B cell (primary cell): ENCODE data around the gene PYHIN1. TPM values are rescaled to one million over a fixed set of nuclear protein-coding genes. Genes with fewer than 3 reads are reported as not detected.
"Not testable (repeated sequence)": the region's sequence is repeated elsewhere in the genome, so short reads cannot be mapped to it uniquely, and the experiment has no call there.

Source experiments
- ATAC-seq: fragments of 200-7000 bp; cut with Tn5 transposase; one replicate; pipeline ENCODE4 v1.10.0; 2021; ENCODE audit warnings: low read depth, mild to moderate bottlenecking, moderate number of reproducible peaks, moderate library complexity
- CTCF ChIA-PET: fragments of 350-600 bp; sonication (Branson Sonifier 250); formaldehyde crosslinking; loops from one replicate; lab custom pipeline; 2021; ENCODE audit warnings: antibody characterized with exemption, inconsistent platforms; lab: Charles Lee
- POLR2A ChIA-PET: fragments of 350-600 bp; sonication (Branson Sonifier 250); formaldehyde crosslinking; loops from one replicate; lab custom pipeline; 2021; ENCODE audit warnings: antibody characterized with exemption; lab: Charles Lee
- DNase-seq: peaks from one replicate; pipeline ENCODE4 v3.0.0; 2013
- H2AFZ ChIP-seq: 2 replicates; pipeline ENCODE4 v1.6.1; 2012; ENCODE audit warnings: mild to moderate bottlenecking, low read depth, low read length; ENCODE audit not compliant: insufficient read depth, poor library complexity, severe bottlenecking
- H3K27ac ChIP-seq, 2 donors: 1 replicate in 1 of 2; 2 replicates in 1 of 2; pipeline ENCODE4 v1.5.1; 2012 to 2013; ENCODE audit warnings: low read length in 2 of 2, mild to moderate bottlenecking in 2 of 2, moderate library complexity in 1 of 2
- H3K27me3 ChIP-seq, 4 experiments: fragments of 200-600 bp in 1 of 4; sonication (generic) in 1 of 4; replicated peaks in 1 of 4; 1 replicate in 2 of 4; 2 replicates in 2 of 4; pipeline versions ENCODE4 v1.6.1 to v1.7.0; 2013 to 2016; ENCODE audit warnings: low read length in 3 of 4, mild to moderate bottlenecking in 2 of 4, mixed read lengths in 1 of 4, moderate library complexity in 1 of 4; ENCODE audit not compliant: insufficient read depth in 4 of 4, control insufficient read depth in 3 of 4; ENCODE audit errors: control extremely low read depth in 1 of 4
- H3K36me3 ChIP-seq, 2 experiments: replicated peaks in 1 of 2; 1 replicate in 1 of 2; 2 replicates in 1 of 2; pipeline versions ENCODE4 v1.6.1 to v1.7.1; 2013; ENCODE audit warnings: low read length in 1 of 2; ENCODE audit not compliant: insufficient read depth in 2 of 2, control insufficient read depth in 1 of 2; ENCODE audit errors: control extremely low read depth in 1 of 2, extremely low read depth in 1 of 2
- H3K4me1 ChIP-seq, 2 donors: fragments of 200-600 bp in 1 of 2; sonication (generic) in 1 of 2; 1 replicate in 1 of 2; 2 replicates in 1 of 2; pipeline versions ENCODE4 v1.5.1 to v1.6.1; 2013 to 2017; ENCODE audit warnings: low read length in 2 of 2; ENCODE audit not compliant: control insufficient read depth in 2 of 2, insufficient read depth in 2 of 2
- H3K4me2 ChIP-seq: replicated peaks from 2 replicates; pipeline ENCODE3; 2012; ENCODE audit warnings: mild to moderate bottlenecking, low read depth, low read length; ENCODE audit not compliant: poor library complexity, severe bottlenecking
- H3K4me3 ChIP-seq, 5 experiments: fragments of 200-600 bp in 1 of 5; sonication (generic) in 1 of 5; 1 replicate in 3 of 5; 2 replicates in 2 of 5; pipeline versions ENCODE4 v1.5.1 to v1.7.0; 2011 to 2016; ENCODE audit warnings: low read length in 4 of 5, mild to moderate bottlenecking in 4 of 5, low read depth in 2 of 5, control low read depth in 1 of 5, moderate library complexity in 1 of 5; ENCODE audit not compliant: insufficient read depth in 1 of 5; ENCODE audit errors: control extremely low read depth in 1 of 5, extremely low read depth in 1 of 5
- H3K79me2 ChIP-seq: fragments of 200-600 bp; sonication (generic); one replicate; pipeline ENCODE4 v1.6.0; 2016; ENCODE audit warnings: low read length; ENCODE audit not compliant: control insufficient read depth, insufficient read depth
- H3K9ac ChIP-seq: fragments of 200-600 bp; sonication (generic); 2 replicates; pipeline ENCODE4 v1.6.1; 2017; ENCODE audit warnings: mild to moderate bottlenecking, low read length, moderate library complexity
- H3K9me3 ChIP-seq, 3 donors: one replicate each; pipeline versions ENCODE4 v1.6.1 to v1.7.1; 2013; ENCODE audit warnings: low read length in 2 of 3; ENCODE audit not compliant: control insufficient read depth in 2 of 3, insufficient read depth in 1 of 3; ENCODE audit errors: control extremely low read depth in 1 of 3
- H4K20me1 ChIP-seq: 2 replicates; pipeline ENCODE4 v1.6.0; 2012; ENCODE audit warnings: mild to moderate bottlenecking, low read length; ENCODE audit not compliant: insufficient read depth, control insufficient read depth, poor library complexity, severe bottlenecking
- H3K27ac Mint-ChIP-seq: one replicate; pipeline ENCODE4 v1.8.0; 2021; ENCODE audit warnings: mixed read lengths
- H3K27me3 Mint-ChIP-seq: one replicate; pipeline ENCODE4 v1.8.0; 2021; ENCODE audit warnings: mixed read lengths
- H3K4me1 Mint-ChIP-seq: one replicate; pipeline ENCODE4 v1.8.0; 2021; ENCODE audit warnings: mixed read lengths
- H3K4me3 Mint-ChIP-seq: one replicate; pipeline ENCODE4 v1.8.0; 2021; ENCODE audit warnings: mixed read lengths
- H3K9me3 Mint-ChIP-seq: one replicate; pipeline ENCODE4 v1.8.0; 2022; ENCODE audit warnings: mixed read lengths; ENCODE audit not compliant: insufficient read depth
- CTCF ChIP-seq: fragments of 200-600 bp; IDR thresholded peaks from one replicate; pipeline ENCODE4 v1.8.0; 2022; ENCODE audit warnings: antibody characterized with exemption, mild to moderate bottlenecking
- EZH2 ChIP-seq: IDR thresholded peaks from 2 replicates; pipeline ENCODE4 v1.6.1; 2012; ENCODE audit warnings: borderline replicate concordance, low read depth, mild to moderate bottlenecking, moderate library complexity, low read length; ENCODE audit not compliant: insufficient read depth, poor library complexity, severe bottlenecking
- WGBS: methylation state at CpG from one replicate; pipeline ENCODE4 v1.1.5; 2013; ENCODE audit warnings: missing lambda C conversion rate; ENCODE audit not compliant: insufficient coverage; 5-methylcytosine and 5-hydroxymethylcytosine counted together
- intact Hi-C: fragments of 100-400 bp; cut with micrococcal nuclease; formaldehyde crosslinking; loops from one replicate; pipeline ENCODE4 v1.10.0; 2022
- polyA plus RNA-seq: library from polyadenylated mRNA; depleted of rRNA; stranded (reverse); fragments of >200 nt; gene quantifications from 2 replicates; pipeline ENCODE4 v1.2.3, GENCODE V29; 2012
- total RNA-seq, 2 donors: library from RNA; stranded (reverse); fragments of 120-200 nt in 1 of 2; gene quantifications; 1 replicate in 1 of 2; 2 replicates in 1 of 2; pipeline versions ENCODE4 v1.2.3 to v1.2.4, GENCODE V29; 2013 to 2022

PYHIN1 gene
- total and polyA plus RNA-seq, 2 donors (not counting 1 experiment from before 2014, with no cell fraction given), result 8.6 to 13.9 TPM

- Histone ChIP-seq H3K9ac (peak overlapping the region; percentile 99), H3K4me1 (peaks cover 57 to 59% of the 10 kb centered on the region in 2 donors), H3K9me3 (no peaks in the 10 kb centered on the region), H4K20me1 (no peaks in the 10 kb centered on the region), H3K27ac (peak overlapping the region; percentile 66 to 88), H3K36me3 (peaks cover 2 to 12% of the 10 kb centered on the region in 2 experiments), H3K4me2 (peak overlapping the region; percentile 85), H3K4me3 (peak overlapping the region; percentile 71 to 100 (median 91)), H3K27me3 (no peaks in the 10 kb centered on the region), H2AFZ (peak overlapping the region; percentile 59), H3K79me2 (peaks cover 65% of the 10 kb centered on the region)
- intact Hi-C loops, result loop anchor here (10.0 kb wide), 2 partner anchors 616 to 726 kb away; partner anchors contain the start of genes CD1C and OR10T2
- TF ChIP-seq EZH2 (no peak), CTCF (no peak)
- H3K4me3 Mint-ChIP-seq, result peak overlapping the region; percentile 98
- DNase-seq, result no peak
- CTCF ChIA-PET, result interaction anchor here (0.9 to 3.4 kb wide), 5 partner anchors 9 to 62 kb away, joined by 3 to 23 read pairs (median 3); no protein-coding TSS in a partner anchor
- POLR2A ChIA-PET, result interaction anchor here (0.7 to 3.2 kb wide), 2 partner anchors 58 to 220 kb away, joined by 5 to 14 read pairs; no protein-coding TSS in a partner anchor
- H3K27me3 Mint-ChIP-seq, result no peaks in the 10 kb centered on the region
- WGBS, result no CpG with 5 or more reads among the region's 5 CpGs
- no peaks in the 10 kb centered on the region for H3K9me3 Mint-ChIP-seq
- ATAC-seq, result no peak
- H3K4me1 Mint-ChIP-seq, result peaks cover 67% of the 10 kb centered on the region
- peak overlapping the region; percentile 94 for H3K27ac Mint-ChIP-seq
Observed at GRCh38 chr1:159010391-159010790, 79.0 kb downstream of the PYHIN1 start.

- Histone ChIP-seq H3K36me3 (peaks cover 2 to 18% of the 10 kb centered on the region in 2 experiments), H3K27ac (peak overlapping the region; percentile 66 to 88), H3K4me2 (peak overlapping the region; percentile 85), H3K4me3 (peak overlapping the region; percentile 71 to 100 (median 91)), H3K79me2 (peaks cover 68% of the 10 kb centered on the region), H3K4me1 (peaks cover 57 to 59% of the 10 kb centered on the region in 2 donors), H3K9ac (peak overlapping the region; percentile 99)
- H3K27me3 ChIP-seq, DNase-seq, H2AFZ ChIP-seq, H3K9me3 ChIP-seq, H3K27me3 Mint-ChIP-seq, H3K9me3 Mint-ChIP-seq, ATAC-seq, H4K20me1 ChIP-seq: not testable (repeated sequence)
- Mint-ChIP-seq H3K27ac (peak overlapping the region; percentile 81), H3K4me3 (peak overlapping the region; percentile 98), H3K4me1 (peaks cover 67% of the 10 kb centered on the region)
- WGBS, result 0% methylated on average over 3 of the region's 9 CpGs
- ChIA-PET CTCF (interaction anchor here (0.9 kb wide), 1 partner anchor 9 kb away, joined by 3 read pairs; no protein-coding TSS in a partner anchor), POLR2A (interaction anchor here (3.2 kb wide), 1 partner anchor 57 kb away, joined by 14 read pairs; no protein-coding TSS in a partner anchor)
- intact Hi-C loops, result loop anchor here (10.0 kb wide), 2 partner anchors 616 to 726 kb away; partner anchors contain the start of genes CD1C and OR10T2
Observed at GRCh38 chr1:159011001-159011400, 79.6 kb downstream of the PYHIN1 start.
